K562 treated with DMSO at 1 percent for 12 hours (cell line): ENCODE data around the gene ANO2. TPM values are rescaled to one million over a fixed set of nuclear protein-coding genes. Genes with fewer than 3 reads are reported as not detected.

Experiments
- total RNA-seq: library from RNA; unstranded; fragments of 300-600 nt; gene quantifications from 2 replicates; pipeline ENCODE4 v1.2.3, GENCODE V29; 2022; ENCODE audit not compliant: insufficient read depth

ANO2 gene
- not detected in 2 replicates for total RNA-seq

DNA sequence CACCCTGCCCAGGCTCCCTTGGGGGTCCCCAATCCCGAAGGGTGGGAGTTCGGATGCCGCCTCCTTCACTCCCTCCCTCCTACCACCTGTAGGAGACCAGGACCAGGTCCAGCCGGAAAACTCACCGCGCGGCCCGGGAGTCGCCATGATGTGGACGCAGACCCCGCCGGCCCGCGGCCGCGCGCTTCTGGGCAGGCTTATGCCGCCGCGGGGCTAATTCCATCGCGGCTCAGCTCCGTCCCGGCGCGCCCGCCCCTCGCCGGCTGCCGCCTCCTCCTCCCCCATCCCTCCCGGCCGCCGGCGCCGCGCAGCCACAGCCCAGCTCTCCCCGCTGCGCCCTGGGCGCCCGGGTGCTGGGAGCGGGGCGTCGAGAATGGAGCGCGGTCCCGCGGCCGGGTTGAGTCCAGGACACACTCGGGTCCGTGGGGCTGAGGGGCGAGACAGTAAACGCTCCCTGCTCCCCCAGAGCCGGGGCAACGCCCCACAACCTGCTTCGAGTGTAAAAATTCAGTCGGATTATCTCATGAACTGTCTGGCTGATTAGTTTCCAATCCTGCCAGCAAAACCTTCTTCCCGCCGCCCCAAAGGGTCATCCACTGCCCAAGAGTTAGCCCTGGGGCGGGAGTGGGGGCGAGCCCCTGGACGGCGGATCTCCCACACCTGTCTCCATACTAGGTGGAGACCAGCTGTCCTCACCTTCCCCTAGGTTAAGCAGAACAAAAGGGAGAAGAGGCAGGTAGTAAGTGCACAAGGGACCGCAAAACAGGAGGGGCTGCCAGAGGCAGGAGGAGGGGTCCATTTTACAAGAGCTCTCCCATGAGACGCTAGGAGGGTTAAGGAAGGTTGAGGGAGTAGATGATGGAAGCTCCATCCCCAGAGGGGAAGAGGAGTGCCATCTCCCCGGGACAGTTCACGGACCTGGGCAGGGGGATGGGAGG lies at the start of gene ANO2:
Gene ANO2, minus strand, starts transcription at position 189 of the 938 bp plus-strand sequence. Its CDS starts 42 bp downstream, at position 147.

Other genes starting within 250 kb of the ANO2 start
- not detected in 2 replicates for gene VWF, start 179.4 kb upstream of the ANO2 start, total RNA-seq